ENCODE data around the gene MVB12B. TPM values are rescaled to one million over a fixed set of nuclear protein-coding genes. Genes with fewer than 3 reads are reported as not detected.

Gene MVB12B
- total RNA-seq, 1 donor from 2014 or later = 12.8 TPM

GRCh38 chr9:126490871-126491567 lies 164.4 kb downstream of the MVB12B start:
- Histone ChIP-seq H3K27me3 (ENCODE audit: insufficient read depth, low read length) (no peaks in the 10 kb centered on the region), H3K9ac (ENCODE audit: low read length) (no peak overlapping the region), H3K27ac (ENCODE audit: low read depth, low read length) (no peak overlapping the region), H2AFZ (ENCODE audit: low read depth, low read length) (no peak overlapping the region), H3K4me3 (ENCODE audit: insufficient read depth, low read depth, low read length) (no peak overlapping the region), H3K79me2 (ENCODE audit: insufficient read depth, low read length) (no peaks in the 10 kb centered on the region), H3K4me2 (ENCODE audit: low read length) (no peak overlapping the region), H4K20me1 (ENCODE audit: insufficient read depth, low read length) (no peaks in the 10 kb centered on the region), H3K4me1 (ENCODE audit: insufficient read depth, low read length) (no peaks in the 10 kb centered on the region), H3K9me3 (ENCODE audit: insufficient read depth, low read depth, low read length) (no peaks in the 10 kb centered on the region), H3K36me3 (ENCODE audit: insufficient read depth, low read length) (no peaks in the 10 kb centered on the region)
- Mint-ChIP-seq H3K4me3 (ENCODE audit: unreplicated experiment) (no peak overlapping the region), H3K27me3 (ENCODE audit: low read depth, unreplicated experiment) (peaks cover 2% of the 10 kb centered on the region), H3K36me3 (ENCODE audit: low read depth, unreplicated experiment) (no peaks in the 10 kb centered on the region), H3K4me1 (ENCODE audit: low read depth, unreplicated experiment) (no peaks in the 10 kb centered on the region), H3K9me3 (ENCODE audit: unreplicated experiment) (no peaks in the 10 kb centered on the region), H3K27ac (ENCODE audit: unreplicated experiment) (no peak overlapping the region)
- no peak for FAIRE-seq
- no peak for TF ChIP-seq EZH2 (IDR thresholded peaks at IDR 0.05; ENCODE audit: insufficient read depth, low read length)
- TF ChIP-seq, protein P1, sequence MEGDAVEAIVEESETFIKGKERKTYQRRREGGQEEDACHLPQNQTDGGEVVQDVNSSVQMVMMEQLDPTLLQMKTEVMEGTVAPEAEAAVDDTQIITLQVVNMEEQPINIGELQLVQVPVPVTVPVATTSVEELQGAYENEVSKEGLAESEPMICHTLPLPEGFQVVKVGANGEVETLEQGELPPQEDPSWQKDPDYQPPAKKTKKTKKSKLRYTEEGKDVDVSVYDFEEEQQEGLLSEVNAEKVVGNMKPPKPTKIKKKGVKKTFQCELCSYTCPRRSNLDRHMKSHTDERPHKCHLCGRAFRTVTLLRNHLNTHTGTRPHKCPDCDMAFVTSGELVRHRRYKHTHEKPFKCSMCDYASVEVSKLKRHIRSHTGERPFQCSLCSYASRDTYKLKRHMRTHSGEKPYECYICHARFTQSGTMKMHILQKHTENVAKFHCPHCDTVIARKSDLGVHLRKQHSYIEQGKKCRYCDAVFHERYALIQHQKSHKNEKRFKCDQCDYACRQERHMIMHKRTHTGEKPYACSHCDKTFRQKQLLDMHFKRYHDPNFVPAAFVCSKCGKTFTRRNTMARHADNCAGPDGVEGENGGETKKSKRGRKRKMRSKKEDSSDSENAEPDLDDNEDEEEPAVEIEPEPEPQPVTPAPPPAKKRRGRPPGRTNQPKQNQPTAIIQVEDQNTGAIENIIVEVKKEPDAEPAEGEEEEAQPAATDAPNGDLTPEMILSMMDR (IDR thresholded peaks at IDR 0.05; ENCODE audit: insufficient read depth, low read depth, low read length) = peak; percentile 97
- DNase-seq (ENCODE audit: low read depth) = peak; percentile 24

DNA sequence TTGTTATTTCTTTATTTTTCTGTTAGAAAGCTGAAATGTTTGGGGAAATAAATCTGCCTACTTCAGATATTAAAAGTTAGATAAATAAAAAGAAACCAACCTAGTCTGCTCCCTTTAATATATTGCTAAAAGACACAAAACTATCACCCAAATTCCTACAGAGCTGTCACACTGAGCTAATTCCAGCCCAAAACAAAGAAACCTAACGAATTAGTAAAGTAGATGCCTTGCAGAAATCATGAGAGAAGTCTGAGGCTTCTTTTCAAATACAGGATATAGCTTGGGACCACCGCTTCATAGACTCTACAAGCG lies 164.9 kb downstream of the MVB12B start:
- H3K4me1 ChIP-seq (ENCODE audit: insufficient read depth, low read length) = no peaks in the 10 kb centered on the region
- H3K36me3 ChIP-seq (ENCODE audit: insufficient read depth, low read length) = no peaks in the 10 kb centered on the region
- FAIRE-seq (no peak), DNase-seq (ENCODE audit: low read depth) (no peak)
- no peaks in the 10 kb centered on the region for H3K79me2 ChIP-seq (ENCODE audit: insufficient read depth, low read length)
- no peak overlapping the region for H3K9ac ChIP-seq (ENCODE audit: low read length)
- no peak overlapping the region for H3K4me3 Mint-ChIP-seq (ENCODE audit: unreplicated experiment)
- H3K9me3 ChIP-seq (ENCODE audit: insufficient read depth, low read depth, low read length) = no peaks in the 10 kb centered on the region
- H3K4me3 ChIP-seq (ENCODE audit: insufficient read depth, low read depth, low read length) = no peak overlapping the region
- H4K20me1 ChIP-seq (ENCODE audit: insufficient read depth, low read length) = no peaks in the 10 kb centered on the region
- H3K27me3 ChIP-seq (ENCODE audit: insufficient read depth, low read length) = no peaks in the 10 kb centered on the region
- no peak overlapping the region for H3K27ac Mint-ChIP-seq (ENCODE audit: unreplicated experiment)
- no peaks in the 10 kb centered on the region for H3K9me3 Mint-ChIP-seq (ENCODE audit: unreplicated experiment)
- H3K27ac ChIP-seq (ENCODE audit: low read depth, low read length) = no peak overlapping the region
- TF ChIP-seq EZH2 (IDR thresholded peaks at IDR 0.05; ENCODE audit: insufficient read depth, low read length) = no peak
- TF ChIP-seq, protein P1 (IDR thresholded peaks at IDR 0.05; ENCODE audit: insufficient read depth, low read depth, low read length) = no peak
- peaks cover 3% of the 10 kb centered on the region for H3K27me3 Mint-ChIP-seq (ENCODE audit: low read depth, unreplicated experiment)
- no peak overlapping the region for H3K4me2 ChIP-seq (ENCODE audit: low read length)
- no peaks in the 10 kb centered on the region for H3K4me1 Mint-ChIP-seq (ENCODE audit: low read depth, unreplicated experiment)
- no peaks in the 10 kb centered on the region for H3K36me3 Mint-ChIP-seq (ENCODE audit: low read depth, unreplicated experiment)
- no peak overlapping the region for H2AFZ ChIP-seq (ENCODE audit: low read depth, low read length)

- TF ChIP-seq, protein P1 (IDR thresholded peaks at IDR 0.05; ENCODE audit: insufficient read depth, low read depth, low read length) = no peak
- TF ChIP-seq EZH2 (IDR thresholded peaks at IDR 0.05; ENCODE audit: insufficient read depth, low read length) = no peak
- H3K9ac ChIP-seq (ENCODE audit: low read length) = no peak overlapping the region
- H3K27ac ChIP-seq (ENCODE audit: low read depth, low read length) = no peak overlapping the region
- no peaks in the 10 kb centered on the region for H4K20me1 ChIP-seq (ENCODE audit: insufficient read depth, low read length)
- FAIRE-seq (no peak), DNase-seq (ENCODE audit: low read depth) (no peak)
- Mint-ChIP-seq H3K4me1 (ENCODE audit: low read depth, unreplicated experiment) (no peaks in the 10 kb centered on the region), H3K36me3 (ENCODE audit: low read depth, unreplicated experiment) (peaks cover 2% of the 10 kb centered on the region), H3K9me3 (ENCODE audit: unreplicated experiment) (no peaks in the 10 kb centered on the region), H3K4me3 (ENCODE audit: unreplicated experiment) (no peak overlapping the region), H3K27ac (ENCODE audit: unreplicated experiment) (no peak overlapping the region), H3K27me3 (ENCODE audit: low read depth, unreplicated experiment) (peaks cover 6% of the 10 kb centered on the region)
- H3K4me1 ChIP-seq (ENCODE audit: insufficient read depth, low read length) = no peaks in the 10 kb centered on the region
- no peak overlapping the region for H2AFZ ChIP-seq (ENCODE audit: low read depth, low read length)
- no peaks in the 10 kb centered on the region for H3K9me3 ChIP-seq (ENCODE audit: insufficient read depth, low read depth, low read length)
- no peak overlapping the region for H3K4me3 ChIP-seq (ENCODE audit: insufficient read depth, low read depth, low read length)
- no peaks in the 10 kb centered on the region for H3K79me2 ChIP-seq (ENCODE audit: insufficient read depth, low read length)
- H3K4me2 ChIP-seq (ENCODE audit: low read length) = no peak overlapping the region
- no peaks in the 10 kb centered on the region for H3K36me3 ChIP-seq (ENCODE audit: insufficient read depth, low read length)
- H3K27me3 ChIP-seq (ENCODE audit: insufficient read depth, low read length) = no peaks in the 10 kb centered on the region
Observed at GRCh38 chr9:126491949-126492348, 165.3 kb downstream of the MVB12B start.

Data from astrocyte (in vitro differentiated cells and primary cell).